SJSA1 (cell line): ENCODE data around the gene ALDH1A3. TPM values are rescaled to one million over a fixed set of nuclear protein-coding genes. Genes with fewer than 3 reads are reported as not detected.

Source experiments
- DNase-seq, 2 experiments: peaks; one replicate each; pipeline ENCODE4 v3.0.0-alpha.2; 2015 to 2020; ENCODE audit warnings: low spot score in 2 of 2, low read depth in 1 of 2
- H3K27ac ChIP-seq: fragments of 250-450 bp; sonication (Bioruptor Pico); 2 replicates; pipeline ENCODE4 v1.5.1; 2020; ENCODE audit warnings: mild to moderate bottlenecking, moderate library complexity
- H3K27me3 ChIP-seq: fragments of 250-450 bp; sonication (Bioruptor Pico); replicated peaks from 2 replicates; pipeline ENCODE4 v1.5.1; 2020; ENCODE audit warnings: mild to moderate bottlenecking, moderate library complexity
- H3K36me3 ChIP-seq: fragments of 250-450 bp; sonication (Bioruptor Pico); 2 replicates; pipeline ENCODE4 v1.5.1; 2020; ENCODE audit warnings: mild to moderate bottlenecking
- H3K4me1 ChIP-seq: fragments of 250-450 bp; sonication (Bioruptor Pico); replicated peaks from 2 replicates; pipeline ENCODE4 v1.6.1; 2021; ENCODE audit warnings: mild to moderate bottlenecking
- H3K4me3 ChIP-seq: fragments of 250-450 bp; sonication (Bioruptor Pico); 2 replicates; pipeline ENCODE4 v1.5.1; 2020; ENCODE audit warnings: mild to moderate bottlenecking
- H3K9me3 ChIP-seq: fragments of 250-450 bp; sonication (Bioruptor Pico); replicated peaks from 2 replicates; pipeline ENCODE4 v1.5.1; 2020; ENCODE audit warnings: mild to moderate bottlenecking
- total RNA-seq: library from RNA; depleted of rRNA; stranded (reverse); fragments of >200 nt; shearing (Covaris generic); gene quantifications from 2 replicates; pipeline ENCODE4 v1.2.3, GENCODE V29; 2014

The ALDH1A3 gene
- total RNA-seq, 1 experiment from 2014 or later: 2.2 TPM

GRCh38 chr15:100881573-100882336 is 2.1 kb downstream of the ALDH1A3 start:
- Histone ChIP-seq H3K27me3 (peaks cover 69% of the 10 kb centered on the region), H3K27ac (no peak overlapping the region), H3K4me3 (no peak overlapping the region)

DNA sequence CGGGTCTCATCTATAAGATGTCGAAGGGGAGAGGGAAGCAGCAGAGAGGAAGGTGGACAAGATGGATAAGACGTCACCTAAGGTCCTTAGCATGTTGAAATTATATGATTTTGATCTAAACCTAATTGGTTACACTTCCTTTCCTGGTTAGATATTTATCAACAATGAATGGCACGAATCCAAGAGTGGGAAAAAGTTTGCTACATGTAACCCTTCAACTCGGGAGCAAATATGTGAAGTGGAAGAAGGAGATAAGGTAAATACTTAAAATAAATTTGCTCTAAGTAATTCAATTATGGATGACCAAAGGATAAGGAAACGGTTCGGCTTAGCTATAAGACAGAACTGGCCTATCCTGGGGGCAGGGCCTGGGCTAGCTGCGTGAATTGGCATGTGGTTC is 5.5 kb downstream of the ALDH1A3 start:
- H3K36me3 ChIP-seq: no peaks in the 10 kb centered on the region
- H3K27ac ChIP-seq: no peak overlapping the region

More at GRCh38 chr15:100881573-100882336, 2.1 kb downstream of the ALDH1A3 start:
- DNase-seq: no peak
- Histone ChIP-seq H3K4me1 (peaks cover 18% of the 10 kb centered on the region), H3K9me3 (no peaks in the 10 kb centered on the region), H3K36me3 (no peaks in the 10 kb centered on the region)

DNA sequence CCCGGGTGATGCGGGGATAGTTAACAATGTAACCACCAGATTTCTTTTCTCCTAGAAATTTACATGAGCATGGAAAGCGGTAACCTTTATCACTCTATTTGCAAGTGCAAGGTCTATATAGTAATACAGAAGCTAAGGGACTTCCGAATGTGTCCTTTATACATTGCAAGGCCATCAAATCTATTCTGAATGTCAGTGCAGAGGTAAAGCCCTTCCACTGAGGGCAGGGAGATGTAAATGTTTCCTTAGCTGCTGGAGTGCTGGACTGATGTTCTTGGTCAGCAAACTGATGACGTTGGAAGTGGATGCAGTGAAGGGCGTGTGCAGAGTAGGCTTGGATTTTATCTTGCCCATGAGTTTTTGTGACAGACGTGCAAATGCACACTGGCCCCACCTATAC is 6.2 kb downstream of the ALDH1A3 start:
- DNase-seq: no peak
- H3K4me3 ChIP-seq: no peak overlapping the region
- H3K9me3 ChIP-seq: no peaks in the 10 kb centered on the region
- peaks cover 41% of the 10 kb centered on the region for H3K27me3 ChIP-seq
- H3K36me3 ChIP-seq: no peaks in the 10 kb centered on the region
- no peak overlapping the region for H3K27ac ChIP-seq
- H3K4me1 ChIP-seq: peaks cover 16% of the 10 kb centered on the region

More for the DNA sequence above, 5.5 kb downstream of the ALDH1A3 start:
- Histone ChIP-seq H3K4me1 (peaks cover 21% of the 10 kb centered on the region), H3K9me3 (no peaks in the 10 kb centered on the region), H3K27me3 (peaks cover 48% of the 10 kb centered on the region), H3K4me3 (no peak overlapping the region)
- DNase-seq: no peak

GRCh38 chr15:100887211-100887913 is 7.7 kb downstream of the ALDH1A3 start:
- DNase-seq: no peak
- Histone ChIP-seq H3K27ac (no peak overlapping the region), H3K27me3 (peaks cover 25% of the 10 kb centered on the region), H3K4me1 (peaks cover 24% of the 10 kb centered on the region), H3K36me3 (no peaks in the 10 kb centered on the region), H3K4me3 (no peak overlapping the region), H3K9me3 (no peaks in the 10 kb centered on the region)

GRCh38 chr15:100889385-100890050 is 9.9 kb downstream of the ALDH1A3 start:
- Histone ChIP-seq H3K4me1 (peaks cover 24% of the 10 kb centered on the region), H3K4me3 (no peak overlapping the region), H3K27ac (peak overlapping the region; percentile 7; the same call in 1 of the 2 replicates), H3K36me3 (no peaks in the 10 kb centered on the region), H3K9me3 (no peaks in the 10 kb centered on the region), H3K27me3 (peaks cover 9% of the 10 kb centered on the region)
- DNase-seq: peak; percentile 59 to 68

- Histone ChIP-seq H3K4me1 (peaks cover 24% of the 10 kb centered on the region), H3K9me3 (no peaks in the 10 kb centered on the region), H3K27ac (no peak overlapping the region), H3K36me3 (no peaks in the 10 kb centered on the region), H3K27me3 (peaks cover 3% of the 10 kb centered on the region), H3K4me3 (no peak overlapping the region)
- DNase-seq: no peak
These were observed 10.6 kb downstream of the ALDH1A3 start for GRCh38 chr15:100890051-100890720.

GRCh38 chr15:100890850-100891249 is 11.2 kb downstream of the ALDH1A3 start:
- no peak for DNase-seq
- no peaks in the 10 kb centered on the region; the same call in 1 of the 2 replicates for H3K27me3 ChIP-seq
- no peak overlapping the region for H3K27ac ChIP-seq
- no peaks in the 10 kb centered on the region for H3K36me3 ChIP-seq
- no peak overlapping the region for H3K4me3 ChIP-seq
- peaks cover 24% of the 10 kb centered on the region for H3K4me1 ChIP-seq
- no peaks in the 10 kb centered on the region for H3K9me3 ChIP-seq

DNA sequence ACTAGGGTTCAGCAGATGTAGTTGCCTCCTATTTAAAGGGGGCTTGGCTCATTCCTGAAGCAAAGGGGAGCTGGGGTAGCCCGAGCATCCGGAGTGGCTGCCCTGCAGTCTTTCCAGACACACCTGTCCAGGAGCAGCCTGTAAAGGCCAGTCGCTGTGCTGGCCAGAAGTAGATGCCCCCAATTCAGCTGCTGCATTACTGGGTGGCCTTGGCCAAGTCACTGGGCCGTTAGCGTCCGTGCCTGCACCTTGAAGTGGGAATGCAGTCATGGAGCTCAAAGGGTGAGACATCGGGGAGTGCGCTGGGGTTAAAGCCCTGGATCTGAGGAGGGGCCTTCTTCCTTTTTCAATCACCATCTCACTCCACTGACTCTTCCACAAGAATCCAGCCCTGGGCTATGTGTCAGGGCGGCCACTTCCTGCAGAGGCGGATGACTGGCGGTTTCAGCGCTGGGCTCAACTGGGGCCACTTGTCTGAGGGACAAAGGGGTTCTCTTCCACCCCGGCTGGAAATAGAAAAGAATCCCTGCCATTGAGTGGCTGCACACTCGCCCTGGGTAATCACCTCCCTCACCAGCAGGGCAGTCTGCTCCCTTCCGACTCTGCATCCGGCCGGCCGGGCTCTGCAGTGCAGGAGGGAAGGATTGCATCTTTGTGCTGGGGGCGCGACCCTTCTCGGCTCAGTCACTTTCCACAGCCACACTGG is 11.8 kb downstream of the ALDH1A3 start:
- Histone ChIP-seq H3K4me3 (no peak overlapping the region), H3K27ac (no peak overlapping the region), H3K27me3 (no peaks in the 10 kb centered on the region), H3K36me3 (no peaks in the 10 kb centered on the region), H3K9me3 (no peaks in the 10 kb centered on the region), H3K4me1 (peaks cover 24% of the 10 kb centered on the region)
- no peak for DNase-seq

- Histone ChIP-seq H3K9me3 (no peaks in the 10 kb centered on the region), H3K27me3 (no peaks in the 10 kb centered on the region), H3K27ac (no peak overlapping the region), H3K36me3 (no peaks in the 10 kb centered on the region), H3K4me1 (peaks cover 24% of the 10 kb centered on the region), H3K4me3 (no peak overlapping the region)
- DNase-seq: no peak
These were observed 12.4 kb downstream of the ALDH1A3 start for GRCh38 chr15:100892013-100892355.

GRCh38 chr15:100893261-100893963 is 13.8 kb downstream of the ALDH1A3 start:
- Histone ChIP-seq H3K36me3 (no peaks in the 10 kb centered on the region), H3K4me3 (no peak overlapping the region), H3K4me1 (peaks cover 24% of the 10 kb centered on the region), H3K27ac (no peak overlapping the region), H3K9me3 (no peaks in the 10 kb centered on the region), H3K27me3 (no peaks in the 10 kb centered on the region)
- no peak for DNase-seq

DNA sequence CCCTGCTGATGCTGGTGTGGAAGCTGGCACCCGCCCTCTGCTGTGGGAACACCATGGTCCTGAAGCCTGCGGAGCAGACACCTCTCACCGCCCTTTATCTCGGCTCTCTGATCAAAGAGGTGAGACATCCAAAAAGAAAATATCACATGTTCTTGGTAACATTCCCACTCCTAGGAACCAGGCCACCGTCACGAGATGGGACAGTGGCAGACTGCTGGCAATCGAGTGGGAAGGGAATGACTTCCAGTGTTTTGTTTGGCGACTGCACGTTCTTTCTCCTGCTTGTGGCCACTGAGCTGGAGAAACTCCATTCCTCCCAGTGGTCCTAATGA is 14.3 kb downstream of the ALDH1A3 start:
- Histone ChIP-seq H3K9me3 (no peaks in the 10 kb centered on the region), H3K4me3 (no peak overlapping the region), H3K4me1 (peaks cover 21% of the 10 kb centered on the region), H3K27ac (no peak overlapping the region), H3K27me3 (no peaks in the 10 kb centered on the region), H3K36me3 (no peaks in the 10 kb centered on the region)
- DNase-seq: no peak

- Histone ChIP-seq H3K27ac (no peak overlapping the region), H3K36me3 (no peaks in the 10 kb centered on the region), H3K27me3 (no peaks in the 10 kb centered on the region), H3K4me3 (no peak overlapping the region), H3K9me3 (no peaks in the 10 kb centered on the region), H3K4me1 (peaks cover 8% of the 10 kb centered on the region; the same call in 1 of the 2 replicates)
- no peak for DNase-seq
These were observed 16.1 kb downstream of the ALDH1A3 start for GRCh38 chr15:100895721-100896120.
